K562 (cell line): ENCODE data around the gene PTGR3.

Experiments
- BHLHE40 ChIP-seq: IDR thresholded peaks from 2 replicates; pipeline ENCODE4 v1.6.1; 2011; ENCODE audit warnings: low read length, improper control_type of control experiment
- CUX1 ChIP-seq: fragments of 200-800 bp; sonication (Bioruptor generic); IDR thresholded peaks from 2 replicates; pipeline ENCODE4 v1.6.1; 2016; ENCODE audit warnings: missing genetic modification characterization, missing compliant biosample characterization
- DNMT1 ChIP-seq: fragments of 450-650 bp; IDR thresholded peaks from 2 replicates; pipeline ENCODE4 v1.6.1; 2016; ENCODE audit warnings: antibody characterized with exemption, mild to moderate bottlenecking
- NFXL1 ChIP-seq: fragments of 450-650 bp; formaldehyde crosslinking; IDR thresholded peaks from 2 replicates; pipeline ENCODE4 v1.4.0; 2021; ENCODE audit warnings: mild to moderate bottlenecking
- ZNF79 ChIP-seq: fragments of 250-450 bp; sonication (Bioruptor Pico); IDR thresholded peaks from 2 replicates; pipeline ENCODE4 v1.4.0; 2020; ENCODE audit warnings: low read depth, mild to moderate bottlenecking, moderate library complexity
- TF ChIP-seq, protein P1 (sequence below), 3 experiments: IDR thresholded peaks in 2 of 3; conservative IDR thresholded peaks in 1 of 3; 2 replicates each; pipeline ENCODE4 v1.5.1; 2011 to 2012; ENCODE audit warnings: low read length in 3 of 3, mild to moderate bottlenecking in 3 of 3, control low read depth in 2 of 3, improper control_type of control experiment in 1 of 3, inconsistent platforms in 1 of 3, low read depth in 1 of 3, mixed read lengths in 1 of 3, moderate library complexity in 1 of 3; ENCODE audit not compliant: insufficient read depth in 2 of 3

- TF ChIP-seq NFXL1 (CRISPR knock-in tag) (no peak), CUX1 (CRISPR knock-in tag) (no peak), BHLHE40 (no peak), DNMT1 (no peak), ZNF79 (CRISPR knock-in tag) (no peak)
- TF ChIP-seq, protein P1, sequence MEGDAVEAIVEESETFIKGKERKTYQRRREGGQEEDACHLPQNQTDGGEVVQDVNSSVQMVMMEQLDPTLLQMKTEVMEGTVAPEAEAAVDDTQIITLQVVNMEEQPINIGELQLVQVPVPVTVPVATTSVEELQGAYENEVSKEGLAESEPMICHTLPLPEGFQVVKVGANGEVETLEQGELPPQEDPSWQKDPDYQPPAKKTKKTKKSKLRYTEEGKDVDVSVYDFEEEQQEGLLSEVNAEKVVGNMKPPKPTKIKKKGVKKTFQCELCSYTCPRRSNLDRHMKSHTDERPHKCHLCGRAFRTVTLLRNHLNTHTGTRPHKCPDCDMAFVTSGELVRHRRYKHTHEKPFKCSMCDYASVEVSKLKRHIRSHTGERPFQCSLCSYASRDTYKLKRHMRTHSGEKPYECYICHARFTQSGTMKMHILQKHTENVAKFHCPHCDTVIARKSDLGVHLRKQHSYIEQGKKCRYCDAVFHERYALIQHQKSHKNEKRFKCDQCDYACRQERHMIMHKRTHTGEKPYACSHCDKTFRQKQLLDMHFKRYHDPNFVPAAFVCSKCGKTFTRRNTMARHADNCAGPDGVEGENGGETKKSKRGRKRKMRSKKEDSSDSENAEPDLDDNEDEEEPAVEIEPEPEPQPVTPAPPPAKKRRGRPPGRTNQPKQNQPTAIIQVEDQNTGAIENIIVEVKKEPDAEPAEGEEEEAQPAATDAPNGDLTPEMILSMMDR (IDR thresholded peaks at IDR 0.05 in 2 of 3, conservative IDR thresholded peaks at IDR 0.05 in 1 of 3; ENCODE audit: insufficient read depth in 2 of 3, low read depth in 1 of 3, low read length in 3 of 3): no peak
Measured at GRCh38 chr18:75172299-75173124, 36.4 kb downstream of the PTGR3 start.
